ENCODE data around the gene S100A6.

- no peak for TF ChIP-seq CTCF (IDR thresholded peaks at IDR 0.05)
- TF ChIP-seq POLR2A (IDR thresholded peaks at IDR 0.05), result no peak
These were observed 10.6 kb upstream of the S100A6 start for GRCh38 chr1:153546371-153546770.

Data from heart left ventricle (tissue), 13 donors.